Transverse colon (tissue), 4 donors: ENCODE measurements around the gene KRTAP17-1.
A peak's percentile ranks its signal among the peaks of the same experiment; 100 is the strongest.

Experiments
- EP300 ChIP-seq: sonication (generic); formaldehyde crosslinking; IDR thresholded peaks from one replicate; pipeline ENCODE4 v1.6.1; 2017; ENCODE audit warnings: antibody characterized with exemption, low read depth
- POLR2A ChIP-seq: fragments of 450-650 bp; IDR thresholded peaks from one replicate; pipeline ENCODE4 v1.6.1; 2016; ENCODE audit warnings: antibody characterized with exemption, mild to moderate bottlenecking, moderate library complexity
- POLR2AphosphoS5 ChIP-seq, 3 donors: sonication (generic); formaldehyde crosslinking; IDR thresholded peaks; one replicate each; pipeline ENCODE4 v1.6.1; 2016; ENCODE audit warnings: antibody characterized with exemption in 3 of 3
- TF ChIP-seq, protein P1 (sequence below), 5 experiments: fragments of 200-600 bp in 3 of 5; fragments of 450-650 bp in 2 of 5; sonication (generic) in 3 of 5; IDR thresholded peaks; 1 replicate in 2 of 5; 2 replicates in 3 of 5; pipeline ENCODE4 v1.5.1; 2016 to 2017; ENCODE audit warnings: antibody characterized with exemption in 5 of 5, inconsistent platforms in 3 of 5, mild to moderate bottlenecking in 2 of 5, moderate library complexity in 1 of 5

DNA sequence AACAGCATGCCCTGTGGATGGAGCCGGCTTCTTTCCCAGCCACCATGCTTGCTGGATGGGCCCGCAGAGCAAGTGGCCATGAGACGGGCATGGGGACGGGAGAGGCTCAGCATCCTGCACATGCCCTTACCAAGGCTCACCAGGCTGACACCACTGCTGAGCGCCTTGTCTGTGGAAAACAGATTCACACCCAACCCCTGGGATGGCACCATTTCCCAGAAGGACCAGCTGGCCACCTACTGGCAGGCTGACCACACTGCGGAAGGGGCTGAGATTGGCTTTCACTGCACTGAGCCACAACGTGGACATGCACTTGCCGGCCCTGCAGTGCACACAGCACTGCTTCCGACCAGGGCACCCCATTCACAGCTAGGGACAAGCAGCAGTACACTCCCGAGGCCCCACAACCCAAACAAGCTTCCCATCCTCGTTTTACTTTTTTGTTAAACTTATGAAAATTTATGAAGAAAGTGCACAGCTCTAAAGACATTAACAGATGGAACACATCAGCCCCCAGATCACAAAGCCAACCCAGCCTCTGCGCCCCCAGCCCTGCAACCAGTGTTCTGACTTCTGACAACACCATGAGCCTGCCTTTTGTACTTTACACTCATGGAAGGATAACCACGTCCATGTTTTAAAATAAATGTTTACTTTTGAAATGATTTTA is 13.9 kb upstream of the KRTAP17-1 start:
- TF ChIP-seq, protein P1, sequence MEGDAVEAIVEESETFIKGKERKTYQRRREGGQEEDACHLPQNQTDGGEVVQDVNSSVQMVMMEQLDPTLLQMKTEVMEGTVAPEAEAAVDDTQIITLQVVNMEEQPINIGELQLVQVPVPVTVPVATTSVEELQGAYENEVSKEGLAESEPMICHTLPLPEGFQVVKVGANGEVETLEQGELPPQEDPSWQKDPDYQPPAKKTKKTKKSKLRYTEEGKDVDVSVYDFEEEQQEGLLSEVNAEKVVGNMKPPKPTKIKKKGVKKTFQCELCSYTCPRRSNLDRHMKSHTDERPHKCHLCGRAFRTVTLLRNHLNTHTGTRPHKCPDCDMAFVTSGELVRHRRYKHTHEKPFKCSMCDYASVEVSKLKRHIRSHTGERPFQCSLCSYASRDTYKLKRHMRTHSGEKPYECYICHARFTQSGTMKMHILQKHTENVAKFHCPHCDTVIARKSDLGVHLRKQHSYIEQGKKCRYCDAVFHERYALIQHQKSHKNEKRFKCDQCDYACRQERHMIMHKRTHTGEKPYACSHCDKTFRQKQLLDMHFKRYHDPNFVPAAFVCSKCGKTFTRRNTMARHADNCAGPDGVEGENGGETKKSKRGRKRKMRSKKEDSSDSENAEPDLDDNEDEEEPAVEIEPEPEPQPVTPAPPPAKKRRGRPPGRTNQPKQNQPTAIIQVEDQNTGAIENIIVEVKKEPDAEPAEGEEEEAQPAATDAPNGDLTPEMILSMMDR (IDR thresholded peaks at IDR 0.05), result peak; percentile 43 to 73 (median 67)
- TF ChIP-seq POLR2A (no peak), POLR2AphosphoS5 (IDR thresholded peaks at IDR 0.05) (no peak), EP300 (no peak)
